PFSK-1 (cell line): ENCODE data around the gene EXOC4.

Experiments used
- SIN3A ChIP-seq: IDR thresholded peaks from 2 replicates; pipeline ENCODE4 v1.6.1; 2012; ENCODE audit warnings: mild to moderate bottlenecking, low read length, moderate library complexity, borderline replicate concordance; ENCODE audit not compliant: insufficient read depth
- TAF1 ChIP-seq: IDR thresholded peaks from 2 replicates; pipeline ENCODE4 v1.6.1; 2012; ENCODE audit warnings: low read length, control low read depth, borderline replicate concordance; ENCODE audit not compliant: insufficient read depth

- TF ChIP-seq SIN3A = no peak
- no peak for TF ChIP-seq TAF1
Observed at GRCh38 chr7:133292631-133293030, 39.8 kb downstream of the EXOC4 start.
